ENCODE measurements around the gene SGPL1. TPM values are rescaled to one million over a fixed set of nuclear protein-coding genes. Genes with fewer than 3 reads are reported as not detected.
"Not testable (repeated sequence)": the region's sequence is repeated elsewhere in the genome, so short reads cannot be mapped to it uniquely, and the experiment has no call there.

Gene SGPL1
- polyA plus RNA-seq, 1 experiment: 16.6 TPM

- DNase-seq (ENCODE audit: low read depth): no peak
- H3K27me3 ChIP-seq (ENCODE audit: control insufficient read depth, insufficient read depth, low read length): no peaks in the 10 kb centered on the region
- H3K4me3 ChIP-seq (ENCODE audit: low read depth, low read length): no peak overlapping the region
- ChIA-PET POLR2A (no interaction called here), CTCF (interaction anchor here (0.6 to 1.4 kb wide), 3 partner anchors 10 to 262 kb away, joined by 3 read pairs; no protein-coding TSS in a partner anchor)
- H3K36me3 ChIP-seq (ENCODE audit: control insufficient read depth, insufficient read depth, low read length): peaks cover 11% of the 10 kb centered on the region
- TF ChIP-seq CTCF (IDR thresholded peaks at IDR 0.05; ENCODE audit: insufficient read depth, low read depth, low read length): no peak
These were observed 40.7 kb downstream of the SGPL1 start for GRCh38 chr10:70856454-70856853.

GRCh38 chr10:70858759-70859158 is 43.0 kb downstream of the SGPL1 start:
- no peaks in the 10 kb centered on the region for H3K27me3 ChIP-seq (ENCODE audit: control insufficient read depth, insufficient read depth, low read length)
- peaks cover 8% of the 10 kb centered on the region for H3K36me3 ChIP-seq (ENCODE audit: control insufficient read depth, insufficient read depth, low read length)
- DNase-seq (ENCODE audit: low read depth): no peak
- TF ChIP-seq CTCF (IDR thresholded peaks at IDR 0.05; ENCODE audit: insufficient read depth, low read depth, low read length): no peak
- ChIA-PET POLR2A (no interaction called here), CTCF (interaction anchor here (1.0 to 1.8 kb wide), 3 partner anchors 12 to 44 kb away, joined by 3 to 6 read pairs (median 4); no protein-coding TSS in a partner anchor)
- no peak overlapping the region for H3K4me3 ChIP-seq (ENCODE audit: low read depth, low read length)

- POLR2A ChIA-PET; H3K27me3 ChIP-seq (ENCODE audit: control insufficient read depth, insufficient read depth, low read length); DNase-seq (ENCODE audit: low read depth); H3K36me3 ChIP-seq (ENCODE audit: control insufficient read depth, insufficient read depth, low read length); H3K4me3 ChIP-seq (ENCODE audit: low read depth, low read length): not testable (repeated sequence)
- CTCF ChIA-PET: interaction anchor here (0.8 kb wide), 1 partner anchor 45 kb away, joined by 3 read pairs; no protein-coding TSS in a partner anchor
These were observed 45.9 kb downstream of the SGPL1 start for GRCh38 chr10:70861495-70862197.

GRCh38 chr10:70863470-70864160 is 47.9 kb downstream of the SGPL1 start:
- no peak for TF ChIP-seq CTCF (IDR thresholded peaks at IDR 0.05; ENCODE audit: insufficient read depth, low read depth, low read length)
- POLR2A ChIA-PET: no interaction called here

GRCh38 chr10:70864935-70865334 is 49.2 kb downstream of the SGPL1 start:
- ChIA-PET CTCF (interaction anchor here (0.6 to 2.2 kb wide), 5 partner anchors 9 to 14 kb away, joined by 3 to 4 read pairs (median 3); no protein-coding TSS in a partner anchor), POLR2A (no interaction called here)
- H3K4me3 ChIP-seq (ENCODE audit: low read depth, low read length): no peak overlapping the region
- no peak for DNase-seq (ENCODE audit: low read depth)
- peaks cover 15% of the 10 kb centered on the region for H3K36me3 ChIP-seq (ENCODE audit: control insufficient read depth, insufficient read depth, low read length)
- TF ChIP-seq CTCF (IDR thresholded peaks at IDR 0.05; ENCODE audit: insufficient read depth, low read depth, low read length): no peak
- no peaks in the 10 kb centered on the region for H3K27me3 ChIP-seq (ENCODE audit: control insufficient read depth, insufficient read depth, low read length)

More at GRCh38 chr10:70863470-70864160, 47.9 kb downstream of the SGPL1 start:
- CTCF ChIA-PET: interaction anchor here (1.0 to 2.2 kb wide), 4 partner anchors 9 to 17 kb away, joined by 3 to 4 read pairs (median 3); no protein-coding TSS in a partner anchor
- no peak for DNase-seq (ENCODE audit: low read depth)
- Histone ChIP-seq H3K4me3 (ENCODE audit: low read depth, low read length) (no peak overlapping the region), H3K36me3 (ENCODE audit: control insufficient read depth, insufficient read depth, low read length) (peaks cover 10% of the 10 kb centered on the region), H3K27me3 (ENCODE audit: control insufficient read depth, insufficient read depth, low read length) (no peaks in the 10 kb centered on the region)

Measured in BJ (cell line).